Smooth muscle cell (in vitro differentiated cells): ENCODE measurements around the gene MATN4. TPM values are rescaled to one million over a fixed set of nuclear protein-coding genes. Genes with fewer than 3 reads are reported as not detected.

ENCODE experiments used
- DNase-seq: peaks from one replicate; lab custom pipeline; 2025; ENCODE audit not compliant: unreplicated experiment; lab: John Stamatoyannopoulos, UW
- H2AFZ ChIP-seq: fragments of 200-600 bp; sonication (generic); 2 replicates; pipeline ENCODE4 v1.6.0; 2016; ENCODE audit warnings: antibody characterized with exemption, low read depth, mild to moderate bottlenecking
- H3F3A ChIP-seq: fragments of 200-600 bp; sonication (generic); 2 replicates; pipeline ENCODE4 v1.6.0; 2017; ENCODE audit warnings: antibody characterized with exemption, low read depth
- H3K27ac ChIP-seq: fragments of 200-600 bp; sonication (generic); 2 replicates; pipeline ENCODE4 v1.5.1; 2016; ENCODE audit warnings: low read depth, mild to moderate bottlenecking
- H3K27me3 ChIP-seq: fragments of 200-600 bp; sonication (generic); 2 replicates; pipeline ENCODE4 v1.6.1; 2016; ENCODE audit warnings: low read depth, mild to moderate bottlenecking
- H3K36me3 ChIP-seq: fragments of 200-600 bp; sonication (generic); 2 replicates; pipeline ENCODE4 v1.5.1; 2016; ENCODE audit warnings: low read depth
- H3K4me1 ChIP-seq: fragments of 200-600 bp; sonication (generic); 2 replicates; pipeline ENCODE4 v1.5.1; 2016; ENCODE audit warnings: low read depth
- H3K4me2 ChIP-seq: fragments of 200-600 bp; sonication (generic); 2 replicates; pipeline ENCODE4 v1.6.0; 2016; ENCODE audit warnings: mild to moderate bottlenecking
- H3K4me3 ChIP-seq: fragments of 200-600 bp; sonication (generic); 2 replicates; pipeline ENCODE4 v1.5.1; 2016; ENCODE audit warnings: mild to moderate bottlenecking
- H3K79me2 ChIP-seq: fragments of 200-600 bp; sonication (generic); 2 replicates; pipeline ENCODE4 v1.6.0; 2016; ENCODE audit warnings: low read depth, mild to moderate bottlenecking
- H3K9ac ChIP-seq: fragments of 200-600 bp; sonication (generic); 2 replicates; pipeline ENCODE4 v1.6.0; 2016; ENCODE audit warnings: low read depth
- H3K9me3 ChIP-seq: fragments of 200-600 bp; sonication (generic); replicated peaks from 2 replicates; pipeline ENCODE4 v1.5.1; 2016; ENCODE audit warnings: low read depth
- H4K20me1 ChIP-seq: fragments of 200-600 bp; sonication (generic); 2 replicates; pipeline ENCODE4 v1.6.0; 2016; ENCODE audit warnings: low read depth
- WGBS: methylation state at CpG from one replicate; pipeline ENCODE4 v1.1.7; 2016; ENCODE audit warnings: low lambda C conversion rate; 5-methylcytosine and 5-hydroxymethylcytosine counted together
- polyA plus RNA-seq: library from polyadenylated mRNA; unstranded; fragments of >200 nt; fragmentation: Nextera tagmentation; extraction: Ambion mirVana; gene quantifications from 2 replicates; pipeline ENCODE4 v1.2.1, GENCODE V29; 2016
- total RNA-seq: library from RNA; depleted of rRNA; stranded (reverse); fragments of >200 nt; gene quantifications from 2 replicates; pipeline ENCODE4 v1.2.3, GENCODE V29; 2014
- TF ChIP-seq, protein P1 (sequence below): fragments of 200-600 bp; sonication (generic); IDR thresholded peaks from 2 replicates; pipeline ENCODE4 v1.5.1; 2017; ENCODE audit warnings: borderline replicate concordance, mild to moderate bottlenecking, antibody characterized with exemption; ENCODE audit not compliant: insufficient read depth, poor library complexity, severe bottlenecking

MATN4 gene
- total and polyA plus RNA-seq, 2 experiments from 2014 or later, result not detected

GRCh38 chr20:45339084-45339483 lies 31.0 kb upstream of the MATN4 start:
- no peaks in the 10 kb centered on the region for H3K9me3 ChIP-seq
- no peaks in the 10 kb centered on the region for H3K36me3 ChIP-seq
- peak overlapping the region; percentile 79 for H3K4me2 ChIP-seq
- H4K20me1 ChIP-seq, result peaks cover 34% of the 10 kb centered on the region
- H3K27ac ChIP-seq, result peak overlapping the region; percentile 96
- no peak overlapping the region for H2AFZ ChIP-seq
- no peak overlapping the region for H3K4me3 ChIP-seq
- WGBS, result 73% methylated on average over 6 of the region's 6 CpGs
- DNase-seq, result no peak
- H3K79me2 ChIP-seq, result peaks cover 61% of the 10 kb centered on the region
- TF ChIP-seq, protein P1, sequence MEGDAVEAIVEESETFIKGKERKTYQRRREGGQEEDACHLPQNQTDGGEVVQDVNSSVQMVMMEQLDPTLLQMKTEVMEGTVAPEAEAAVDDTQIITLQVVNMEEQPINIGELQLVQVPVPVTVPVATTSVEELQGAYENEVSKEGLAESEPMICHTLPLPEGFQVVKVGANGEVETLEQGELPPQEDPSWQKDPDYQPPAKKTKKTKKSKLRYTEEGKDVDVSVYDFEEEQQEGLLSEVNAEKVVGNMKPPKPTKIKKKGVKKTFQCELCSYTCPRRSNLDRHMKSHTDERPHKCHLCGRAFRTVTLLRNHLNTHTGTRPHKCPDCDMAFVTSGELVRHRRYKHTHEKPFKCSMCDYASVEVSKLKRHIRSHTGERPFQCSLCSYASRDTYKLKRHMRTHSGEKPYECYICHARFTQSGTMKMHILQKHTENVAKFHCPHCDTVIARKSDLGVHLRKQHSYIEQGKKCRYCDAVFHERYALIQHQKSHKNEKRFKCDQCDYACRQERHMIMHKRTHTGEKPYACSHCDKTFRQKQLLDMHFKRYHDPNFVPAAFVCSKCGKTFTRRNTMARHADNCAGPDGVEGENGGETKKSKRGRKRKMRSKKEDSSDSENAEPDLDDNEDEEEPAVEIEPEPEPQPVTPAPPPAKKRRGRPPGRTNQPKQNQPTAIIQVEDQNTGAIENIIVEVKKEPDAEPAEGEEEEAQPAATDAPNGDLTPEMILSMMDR, result no peak
- H3K9ac ChIP-seq, result peak overlapping the region; percentile 78
- peaks cover 58% of the 10 kb centered on the region for H3F3A ChIP-seq
- H3K27me3 ChIP-seq, result no peaks in the 10 kb centered on the region
- H3K4me1 ChIP-seq, result peaks cover 67% of the 10 kb centered on the region

DNA sequence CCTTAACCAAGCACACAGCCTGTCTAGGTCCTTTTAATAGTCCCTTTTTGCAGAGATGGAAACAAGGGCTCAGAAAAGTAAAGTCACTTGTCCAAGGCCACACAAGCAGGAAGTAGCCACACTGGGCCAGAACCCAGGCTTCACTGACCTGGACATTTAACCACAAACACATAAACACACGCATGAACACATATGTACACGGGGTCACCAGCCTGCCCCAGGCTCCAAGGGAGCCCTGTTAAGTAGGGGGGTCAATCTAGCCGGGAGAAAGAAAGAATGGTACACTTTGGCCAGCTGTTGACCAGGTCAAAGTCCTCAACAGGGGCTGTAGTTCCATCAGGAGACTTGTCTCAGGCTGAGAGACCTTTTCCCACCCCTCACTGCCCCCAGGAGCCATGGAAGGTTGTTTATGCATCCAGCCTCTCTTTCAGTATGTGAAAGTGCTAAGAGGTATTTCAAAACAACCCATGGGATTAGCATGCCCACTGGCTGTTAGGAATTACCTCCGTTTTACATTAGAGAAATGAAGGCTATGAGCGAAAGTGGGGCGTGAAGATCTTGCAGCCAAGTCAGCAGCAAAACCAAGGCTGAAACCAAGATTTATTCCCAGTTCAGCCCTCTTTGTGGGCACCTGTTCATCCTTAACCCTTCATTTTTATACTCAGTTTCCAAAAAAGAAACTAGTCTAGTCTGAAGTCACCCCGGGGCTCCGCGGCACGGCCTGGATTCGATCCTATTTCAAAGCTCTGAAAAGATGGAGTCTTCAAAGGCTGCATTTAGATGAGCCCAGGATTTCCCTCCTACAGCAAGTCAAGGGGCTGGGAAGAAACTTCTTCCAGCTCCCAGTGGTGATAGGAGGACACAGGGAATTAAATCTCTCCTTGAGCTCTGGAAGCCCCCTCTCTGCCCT lies 30.3 kb upstream of the MATN4 start:
- 72% methylated on average over 11 of the region's 11 CpGs for WGBS
- Histone ChIP-seq H3K9ac (peak overlapping the region; percentile 78), H3F3A (peaks cover 51% of the 10 kb centered on the region), H3K4me1 (peaks cover 60% of the 10 kb centered on the region), H3K9me3 (no peaks in the 10 kb centered on the region), H3K79me2 (peaks cover 66% of the 10 kb centered on the region), H3K27me3 (no peaks in the 10 kb centered on the region), H3K4me2 (peak overlapping the region; percentile 79), H4K20me1 (peaks cover 34% of the 10 kb centered on the region), H3K4me3 (no peak overlapping the region), H2AFZ (no peak overlapping the region), H3K27ac (peak overlapping the region; percentile 96), H3K36me3 (no peaks in the 10 kb centered on the region)
- TF ChIP-seq, protein P1, result no peak
- DNase-seq, result no peak

- Histone ChIP-seq H3K79me2 (peaks cover 61% of the 10 kb centered on the region), H2AFZ (no peak overlapping the region), H3K4me1 (peaks cover 52% of the 10 kb centered on the region), H3K36me3 (no peaks in the 10 kb centered on the region), H3K9me3 (no peaks in the 10 kb centered on the region), H3K27ac (peak overlapping the region; percentile 96), H3K9ac (peak overlapping the region; percentile 78), H4K20me1 (peaks cover 34% of the 10 kb centered on the region), H3K4me2 (peak overlapping the region; percentile 79), H3K4me3 (no peak overlapping the region), H3F3A (peaks cover 44% of the 10 kb centered on the region), H3K27me3 (no peaks in the 10 kb centered on the region)
- TF ChIP-seq, protein P1, result no peak
- DNase-seq, result peak; percentile 32
- 25% methylated on average over 15 of the region's 15 CpGs for WGBS
These were observed 29.4 kb upstream of the MATN4 start for GRCh38 chr20:45337367-45338120.
